Activated CD4-positive, alpha-beta memory T cell treated with anti-CD3 and anti-CD28 coated beads, Interleukin-2, amount 10 ng/mL, durations not matched to agents 7 days and 5 days (primary cell): ENCODE data around the gene SPATA31D1. TPM values are rescaled to one million over a fixed set of nuclear protein-coding genes. Genes with fewer than 3 reads are reported as not detected.

Source experiments
- CTCF ChIA-PET: fragments of 350-600 bp; sonication (Branson Sonifier 250); formaldehyde crosslinking; loops from one replicate; lab custom pipeline; 2021; ENCODE audit warnings: antibody characterized with exemption, inconsistent platforms; lab: Charles Lee
- POLR2A ChIA-PET: fragments of 350-600 bp; sonication (Branson Sonifier 250); formaldehyde crosslinking; loops from one replicate; lab custom pipeline; 2021; ENCODE audit warnings: antibody characterized with exemption; lab: Charles Lee
- DNase-seq: peaks from one replicate; pipeline ENCODE4 v3.0.0-alpha.2; 2020
- H3K27ac Mint-ChIP-seq: one replicate; pipeline ENCODE4 v1.8.0; 2021; ENCODE audit warnings: mild to moderate bottlenecking, mixed read lengths
- H3K27me3 Mint-ChIP-seq: one replicate; pipeline ENCODE4 v1.8.0; 2021; ENCODE audit warnings: mixed read lengths
- H3K36me3 Mint-ChIP-seq: one replicate; pipeline ENCODE4 v1.8.0; 2021; ENCODE audit warnings: low read depth, mixed read lengths
- H3K4me1 Mint-ChIP-seq: one replicate; pipeline ENCODE4 v1.8.0; 2021; ENCODE audit warnings: mixed read lengths
- H3K4me3 Mint-ChIP-seq: one replicate; pipeline ENCODE4 v1.8.0; 2021; ENCODE audit warnings: mild to moderate bottlenecking, mixed read lengths
- H3K9me3 Mint-ChIP-seq: one replicate; pipeline ENCODE4 v1.8.0; 2021; ENCODE audit warnings: mixed read lengths
- total RNA-seq, 2 experiments: library from RNA; stranded (reverse); gene quantifications; one replicate each; pipeline ENCODE4 v1.2.3, GENCODE V29; 2021

The SPATA31D1 gene
- total RNA-seq, 2 experiments from 2014 or later: not detected

GRCh38 chr9:82036086-82036485 lies 47.5 kb downstream of the SPATA31D1 start:
- ChIA-PET POLR2A (no interaction called here), CTCF (no interaction called here)
- DNase-seq: no peak
- H3K27ac Mint-ChIP-seq: no peak overlapping the region
- H3K9me3 Mint-ChIP-seq: no peaks in the 10 kb centered on the region
- H3K4me3 Mint-ChIP-seq: no peak overlapping the region
- H3K4me1 Mint-ChIP-seq: no peaks in the 10 kb centered on the region
- no peaks in the 10 kb centered on the region for H3K36me3 Mint-ChIP-seq
- no peaks in the 10 kb centered on the region for H3K27me3 Mint-ChIP-seq

- Mint-ChIP-seq H3K9me3 (no peaks in the 10 kb centered on the region), H3K4me3 (no peak overlapping the region), H3K27me3 (no peaks in the 10 kb centered on the region), H3K27ac (no peak overlapping the region), H3K36me3 (no peaks in the 10 kb centered on the region), H3K4me1 (no peaks in the 10 kb centered on the region)
- ChIA-PET CTCF (no interaction called here), POLR2A (no interaction called here)
- no peak for DNase-seq
Observed at GRCh38 chr9:82037126-82037525, 48.6 kb downstream of the SPATA31D1 start.

GRCh38 chr9:82038897-82039296 lies 50.3 kb downstream of the SPATA31D1 start:
- Mint-ChIP-seq H3K4me1 (no peaks in the 10 kb centered on the region), H3K27me3 (no peaks in the 10 kb centered on the region)

More at GRCh38 chr9:82038897-82039296, 50.3 kb downstream of the SPATA31D1 start:
- DNase-seq: no peak
- no peaks in the 10 kb centered on the region for H3K36me3 Mint-ChIP-seq
- no peaks in the 10 kb centered on the region for H3K9me3 Mint-ChIP-seq
- CTCF ChIA-PET: no interaction called here
- no peak overlapping the region for H3K4me3 Mint-ChIP-seq
- POLR2A ChIA-PET: no interaction called here
- H3K27ac Mint-ChIP-seq: no peak overlapping the region

Other genes with a start within 250 kb of the SPATA31D1 start
- gene SPATA31D4, start 60.3 kb upstream of the SPATA31D1 start, total RNA-seq: not detected
- gene SPATA31D3, start 45.3 kb upstream of the SPATA31D1 start, total RNA-seq: not detected